H1 (cell line): Measurements from ENCODE around the gene SOX6.

ENCODE experiments used
- ATF3 ChIP-seq: IDR thresholded peaks from 2 replicates; pipeline ENCODE4 v1.6.1; 2011; ENCODE audit warnings: low read depth, mild to moderate bottlenecking, low read length; ENCODE audit not compliant: insufficient read depth
- CEBPB ChIP-seq: IDR thresholded peaks from 2 replicates; pipeline ENCODE4 v1.6.1; 2012; ENCODE audit warnings: low read depth, low read length
- CTCF ChIP-seq, 3 experiments: IDR thresholded peaks; 1 replicate in 2 of 3; 2 replicates in 1 of 3; pipeline versions ENCODE4 v1.5.1 to v1.6.1; 2011; ENCODE audit warnings: low read length in 3 of 3, mild to moderate bottlenecking in 3 of 3, inconsistent platforms in 2 of 3, low read depth in 1 of 3, moderate library complexity in 1 of 3; ENCODE audit not compliant: insufficient read depth in 1 of 3; ENCODE audit errors: control extremely low read depth in 1 of 3
- EGR1 ChIP-seq: IDR thresholded peaks from 2 replicates; pipeline ENCODE4 v1.6.1; 2011; ENCODE audit warnings: low read depth, low read length, borderline replicate concordance
- NRF1 ChIP-seq: IDR thresholded peaks from 2 replicates; pipeline ENCODE4 v1.6.1; 2011; ENCODE audit warnings: mild to moderate bottlenecking, low read depth, low read length, improper control_type of control experiment
- POLR2AphosphoS5 ChIP-seq: IDR thresholded peaks from 2 replicates; pipeline ENCODE4 v1.6.1; 2011; ENCODE audit warnings: low read depth, low read length
- RAD21 ChIP-seq, 2 experiments: IDR thresholded peaks in 1 of 2; conservative IDR thresholded peaks in 1 of 2; 2 replicates each; pipeline ENCODE4 v1.6.1; 2011; ENCODE audit warnings: low read depth in 2 of 2, low read length in 2 of 2, improper control_type of control experiment in 1 of 2, inconsistent platforms in 1 of 2, mild to moderate bottlenecking in 1 of 2, moderate library complexity in 1 of 2
- RFX5 ChIP-seq: IDR thresholded peaks from 2 replicates; pipeline ENCODE4 v1.6.1; 2011; ENCODE audit warnings: low read depth, low read length, improper control_type of control experiment, borderline replicate concordance

- TF ChIP-seq POLR2AphosphoS5: no peak
- no peak for TF ChIP-seq RFX5
- TF ChIP-seq CTCF (IDR thresholded peaks at IDR 0.05; ENCODE audit: control extremely low read depth in 1 of 3, insufficient read depth in 1 of 3, low read depth in 1 of 3, low read length in 3 of 3): no peak
- no peak for TF ChIP-seq CEBPB
- TF ChIP-seq ATF3: no peak
- no peak for TF ChIP-seq EGR1
- TF ChIP-seq NRF1: no peak
- TF ChIP-seq RAD21 (IDR thresholded peaks at IDR 0.05 in 1 of 2, conservative IDR thresholded peaks at IDR 0.05 in 1 of 2; ENCODE audit: low read depth in 2 of 2, low read length in 2 of 2): no peak
These were observed 169.7 kb downstream of the SOX6 start for GRCh38 chr11:16186680-16187079.
